HG03439 (cell line): ENCODE measurements around the gene SLC23A3.

Source experiments
- ATAC-seq: cut with Tn5 transposase; IDR thresholded peaks from one replicate; pipeline ENCODE4 v1.9.1; 2021; ENCODE audit warnings: mild to moderate bottlenecking, moderate library complexity; ENCODE audit not compliant: unreplicated experiment

Gene SLC23A3, protein sequence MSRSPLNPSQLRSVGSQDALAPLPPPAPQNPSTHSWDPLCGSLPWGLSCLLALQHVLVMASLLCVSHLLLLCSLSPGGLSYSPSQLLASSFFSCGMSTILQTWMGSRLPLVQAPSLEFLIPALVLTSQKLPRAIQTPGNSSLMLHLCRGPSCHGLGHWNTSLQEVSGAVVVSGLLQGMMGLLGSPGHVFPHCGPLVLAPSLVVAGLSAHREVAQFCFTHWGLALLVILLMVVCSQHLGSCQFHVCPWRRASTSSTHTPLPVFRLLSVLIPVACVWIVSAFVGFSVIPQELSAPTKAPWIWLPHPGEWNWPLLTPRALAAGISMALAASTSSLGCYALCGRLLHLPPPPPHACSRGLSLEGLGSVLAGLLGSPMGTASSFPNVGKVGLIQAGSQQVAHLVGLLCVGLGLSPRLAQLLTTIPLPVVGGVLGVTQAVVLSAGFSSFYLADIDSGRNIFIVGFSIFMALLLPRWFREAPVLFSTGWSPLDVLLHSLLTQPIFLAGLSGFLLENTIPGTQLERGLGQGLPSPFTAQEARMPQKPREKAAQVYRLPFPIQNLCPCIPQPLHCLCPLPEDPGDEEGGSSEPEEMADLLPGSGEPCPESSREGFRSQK

DNA sequence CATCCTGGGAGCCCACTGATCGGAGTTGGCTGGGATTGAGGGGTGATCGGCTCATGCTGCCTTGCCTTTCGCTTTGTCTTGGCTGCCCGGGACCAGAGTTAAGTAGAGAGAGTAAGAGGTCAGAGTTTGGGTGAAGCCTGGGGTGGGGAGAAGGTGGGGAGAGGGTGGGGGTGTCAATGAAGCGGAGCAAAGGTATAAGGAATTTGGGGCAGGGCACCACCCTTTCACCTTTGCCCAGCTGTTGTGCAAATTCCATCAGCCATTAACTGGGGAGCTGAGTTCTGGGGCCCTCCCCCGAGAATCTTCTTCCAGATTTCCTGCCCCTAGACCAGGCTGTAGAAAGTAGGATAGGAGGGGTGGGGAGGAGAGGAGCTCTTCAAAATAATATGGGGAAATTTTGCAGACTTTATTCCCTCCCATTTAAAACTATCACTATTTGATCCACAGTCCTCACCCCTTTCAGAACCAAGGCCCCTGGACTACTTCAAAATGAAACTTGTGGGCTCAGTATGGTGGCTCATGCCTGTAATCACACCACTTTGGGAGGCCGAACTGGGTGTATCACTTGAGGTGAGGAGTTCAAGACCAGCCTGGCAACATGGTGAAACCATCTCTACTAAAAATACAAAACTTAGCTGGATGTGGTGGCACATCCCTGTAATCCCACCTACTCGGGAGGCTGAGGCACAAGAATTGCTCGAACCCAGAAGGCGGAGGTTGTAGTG lies at the start of gene SLC23A3:
Gene SLC23A3 (minus strand): TSS at position 100 of the 725 bp plus-strand sequence. CDS start 45 bp downstream, at position 55.
- no peak for ATAC-seq

DNA sequence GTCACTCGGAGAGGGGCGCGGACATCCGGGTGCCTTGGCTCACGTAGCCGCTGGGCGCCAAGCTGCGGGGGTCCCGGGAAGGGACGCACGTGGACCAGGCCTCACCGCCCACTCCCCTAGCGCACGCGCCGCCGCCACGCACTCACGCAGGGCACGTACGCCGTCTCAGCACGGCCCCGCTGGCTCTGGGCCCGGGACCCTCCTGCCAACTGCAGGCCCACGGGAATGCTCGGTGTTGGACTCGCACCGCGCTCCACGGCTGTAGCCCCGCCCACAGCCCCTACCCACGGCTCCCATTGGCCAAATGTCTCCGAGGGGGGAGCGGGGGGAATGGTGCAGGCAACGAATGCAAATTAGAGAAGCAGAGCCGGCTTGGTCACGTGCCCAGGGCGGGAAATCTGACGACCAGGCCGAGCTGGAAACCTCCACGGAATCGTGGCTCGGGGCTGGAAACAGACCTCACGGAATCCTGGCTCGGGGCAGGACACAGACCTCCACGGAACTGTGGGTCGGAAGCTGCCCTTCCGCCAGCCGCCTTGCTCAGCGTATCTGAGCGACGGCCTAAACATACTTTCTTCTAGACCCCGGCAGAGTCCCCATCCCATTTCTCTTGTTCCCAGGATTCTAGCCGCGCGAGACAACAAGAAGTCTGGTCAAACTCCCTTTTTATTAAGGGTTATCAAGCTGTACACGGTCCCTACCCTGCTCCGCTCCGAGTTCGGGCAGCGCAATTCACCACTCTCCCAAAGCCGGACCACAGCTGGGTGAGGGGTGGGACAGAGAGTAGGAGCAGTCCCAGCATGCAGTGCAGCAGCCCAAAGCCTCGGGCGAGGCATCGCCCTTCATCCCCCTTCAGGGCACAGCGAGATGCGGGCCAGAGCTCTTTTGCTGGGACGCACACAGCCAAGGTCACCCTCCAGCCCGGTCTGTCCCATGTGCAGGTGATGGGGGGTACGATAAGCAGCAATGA lies 49.2 kb upstream of the SLC23A3 start, which contains the start of gene ABCB6:
Gene ABCB6 (minus strand): TSS at position 227 of the 970 bp plus-strand sequence. CDS start 285 bp downstream, outside the sequence.
- ATAC-seq: peak; percentile 67

DNA sequence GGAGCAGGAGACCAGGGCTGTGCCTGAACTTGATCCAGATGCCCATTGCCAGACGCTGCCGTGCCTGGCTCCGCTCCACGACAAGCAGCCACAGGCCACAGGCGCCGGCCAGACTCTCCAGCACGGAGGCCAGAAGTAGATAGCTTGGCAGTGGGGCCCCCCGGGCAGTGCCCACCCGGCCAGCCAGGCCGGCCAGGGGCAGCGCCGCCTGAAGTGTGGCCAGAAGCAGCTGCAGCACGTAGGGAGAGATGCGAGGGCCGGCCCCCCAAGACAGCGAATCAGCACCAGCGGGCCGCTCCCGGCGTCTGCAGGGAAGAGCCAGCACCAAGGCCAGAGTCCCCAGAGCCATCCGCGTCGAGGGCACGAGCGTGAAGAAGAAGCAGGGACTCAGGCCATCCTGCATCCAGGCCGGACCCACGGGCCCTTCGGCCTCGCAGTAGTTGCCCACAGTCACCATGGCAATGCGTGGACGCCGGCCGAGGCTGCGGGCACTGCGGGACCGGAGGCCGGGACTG lies 48.4 kb upstream of the SLC23A3 start:
- ATAC-seq: peak; percentile 18

DNA sequence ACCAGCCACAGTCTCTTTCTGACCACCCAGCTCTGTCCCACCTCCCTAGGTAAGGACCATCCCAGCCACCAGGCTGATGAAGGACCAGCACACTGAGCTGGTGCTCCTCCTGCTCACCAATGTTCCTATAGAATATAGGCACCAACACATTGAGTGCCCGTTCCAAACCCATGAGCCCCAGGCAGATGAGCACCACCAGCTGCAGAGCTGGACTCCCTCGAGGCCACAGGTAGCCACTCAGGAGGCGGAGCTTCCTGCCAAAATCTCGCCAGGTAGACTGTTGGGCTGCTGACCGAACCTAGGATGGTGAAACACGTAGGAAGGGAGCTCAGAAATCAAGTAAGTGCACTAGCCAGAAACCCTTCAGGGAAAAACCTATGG lies 46.7 kb upstream of the SLC23A3 start:
- ATAC-seq: no peak

DNA sequence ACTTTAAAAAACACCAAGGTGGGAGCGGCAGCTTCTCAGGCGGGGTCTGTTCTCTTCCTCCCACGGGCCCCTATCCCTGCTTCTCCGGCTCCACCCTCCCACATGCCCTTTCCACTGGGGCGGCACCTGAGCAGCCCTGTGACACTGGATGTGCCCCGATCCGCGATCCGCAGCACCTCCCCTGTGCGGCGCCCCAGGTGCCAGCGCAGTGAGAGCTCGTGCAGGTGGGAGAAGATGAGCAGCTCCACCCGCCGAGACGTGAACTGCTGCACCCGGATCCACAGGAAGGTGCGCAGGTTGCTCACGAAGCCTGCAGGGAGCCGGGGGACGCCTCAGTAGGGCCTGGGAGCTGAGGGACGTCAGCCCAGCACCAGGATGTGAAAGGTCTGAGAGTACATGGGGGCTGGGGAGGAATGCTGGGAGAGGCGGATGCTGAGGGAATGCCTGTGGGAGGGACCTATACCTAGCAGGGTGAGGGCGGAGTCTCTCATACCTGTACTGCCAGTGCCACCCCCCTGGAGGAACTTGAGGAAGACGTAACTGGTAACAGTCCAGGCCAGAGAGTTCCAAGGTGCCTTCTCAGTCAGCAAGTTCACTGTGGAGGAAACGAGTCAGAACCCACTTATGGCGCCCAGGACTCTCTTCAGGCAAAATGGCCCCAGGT lies 46.2 kb upstream of the SLC23A3 start:
- ATAC-seq: no peak

DNA sequence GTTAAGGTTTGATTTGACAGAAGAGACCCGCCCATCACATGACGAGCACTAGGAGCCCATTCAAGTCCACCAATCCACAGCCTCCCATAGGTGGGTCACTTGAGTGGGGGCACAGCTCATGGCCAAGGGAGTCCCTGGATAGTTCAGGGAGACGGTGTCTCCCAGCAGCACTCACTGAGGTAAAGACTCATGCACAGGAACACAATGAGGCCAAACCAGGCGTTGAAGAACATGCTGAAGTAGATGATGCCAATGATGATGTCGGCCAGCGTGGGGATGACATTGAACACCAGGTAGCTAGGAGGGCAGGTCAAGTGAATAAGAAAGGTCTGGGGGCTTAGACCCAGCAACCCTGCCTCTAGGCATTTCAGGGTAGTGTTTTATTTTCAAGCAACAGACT lies 45.0 kb upstream of the SLC23A3 start:
- no peak for ATAC-seq

DNA sequence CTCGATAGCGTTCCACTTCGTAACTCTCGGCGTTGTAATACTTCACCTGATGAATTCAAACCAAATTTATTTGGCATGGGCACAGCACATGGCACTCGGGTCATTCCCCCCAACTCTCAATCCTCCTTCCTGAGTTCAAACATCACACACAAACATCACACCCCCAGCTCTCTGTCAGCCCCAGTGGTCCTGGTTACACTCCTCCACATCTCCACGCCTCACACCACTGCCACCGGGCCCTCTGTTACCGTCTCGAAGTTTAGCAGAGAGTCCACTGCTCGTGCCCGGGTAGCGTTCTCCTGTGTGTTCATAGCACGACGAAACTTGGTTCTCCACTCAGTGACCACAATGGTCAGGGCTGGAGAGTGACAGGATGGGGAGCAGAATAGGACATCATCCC lies 44.3 kb upstream of the SLC23A3 start:
- no peak for ATAC-seq

DNA sequence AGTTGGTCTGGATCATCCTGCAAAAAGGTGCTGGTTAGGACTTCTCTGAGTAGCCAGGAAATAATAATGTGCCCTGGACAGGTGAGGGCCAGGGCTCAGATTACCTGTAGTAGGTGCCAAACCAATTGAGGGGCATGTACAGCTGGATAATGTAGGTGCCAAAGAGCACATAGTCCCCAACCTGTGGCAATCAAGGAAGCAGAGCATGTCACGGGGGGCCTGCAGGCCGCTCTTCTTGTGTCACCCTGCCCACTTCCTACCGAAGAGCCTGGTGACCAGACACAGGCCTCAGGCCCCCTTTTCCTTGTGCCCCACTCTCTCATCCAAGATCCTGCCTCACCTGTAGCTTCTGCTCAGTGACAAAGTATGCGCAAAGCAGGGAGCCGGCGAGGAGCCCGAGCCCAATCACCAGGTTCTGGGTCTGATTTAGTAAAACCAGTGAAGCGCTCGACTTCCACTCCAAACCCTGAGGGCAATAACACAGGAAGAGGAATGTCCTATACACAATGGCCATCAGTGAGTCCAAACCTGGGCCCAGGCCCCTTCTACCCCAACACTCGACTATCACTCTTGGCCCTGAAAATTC lies 43.8 kb upstream of the SLC23A3 start:
- no peak for ATAC-seq

DNA sequence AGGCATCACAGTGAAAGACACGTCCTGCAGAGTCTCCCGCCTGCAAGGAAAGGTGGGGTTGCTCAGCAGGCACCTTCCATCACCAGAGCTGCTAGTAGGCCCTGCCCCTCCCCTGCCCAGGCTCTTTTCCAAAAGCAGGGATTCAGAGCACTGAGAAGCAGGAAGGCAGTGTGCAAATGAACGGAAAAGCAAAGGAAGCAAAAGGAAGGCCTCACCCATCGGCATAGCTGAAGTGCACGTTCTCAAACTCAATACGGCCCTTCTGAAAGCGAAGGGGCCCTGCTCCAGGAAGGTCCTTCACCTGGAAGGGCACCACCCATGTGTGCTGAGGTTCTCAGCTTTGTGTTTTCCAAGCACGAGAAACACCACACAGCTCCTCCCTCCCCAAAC lies 43.2 kb upstream of the SLC23A3 start:
- no peak for ATAC-seq

DNA sequence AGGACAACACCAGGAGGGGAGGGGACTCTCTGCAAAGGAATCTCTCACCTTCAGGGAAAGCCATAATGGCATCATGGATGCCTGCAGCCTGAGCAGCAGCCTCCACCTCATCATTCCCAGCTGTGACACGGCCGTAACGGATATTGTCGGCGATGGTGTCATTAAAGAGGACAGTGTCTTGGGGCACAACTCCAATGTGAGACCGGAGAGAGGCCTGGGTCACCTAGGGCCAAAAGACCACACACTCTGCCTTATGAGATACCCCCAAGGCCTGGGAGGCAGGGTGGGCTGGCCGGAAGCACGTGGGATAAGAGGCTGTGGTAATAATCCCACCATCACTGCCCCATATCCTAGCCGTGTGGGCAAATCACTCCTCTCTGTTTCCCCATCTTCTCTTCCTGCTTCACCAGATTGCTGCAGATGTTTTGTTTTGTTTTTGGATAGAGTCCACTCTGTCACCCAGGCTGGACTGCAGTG lies 41.1 kb upstream of the SLC23A3 start:
- ATAC-seq: no peak

DNA sequence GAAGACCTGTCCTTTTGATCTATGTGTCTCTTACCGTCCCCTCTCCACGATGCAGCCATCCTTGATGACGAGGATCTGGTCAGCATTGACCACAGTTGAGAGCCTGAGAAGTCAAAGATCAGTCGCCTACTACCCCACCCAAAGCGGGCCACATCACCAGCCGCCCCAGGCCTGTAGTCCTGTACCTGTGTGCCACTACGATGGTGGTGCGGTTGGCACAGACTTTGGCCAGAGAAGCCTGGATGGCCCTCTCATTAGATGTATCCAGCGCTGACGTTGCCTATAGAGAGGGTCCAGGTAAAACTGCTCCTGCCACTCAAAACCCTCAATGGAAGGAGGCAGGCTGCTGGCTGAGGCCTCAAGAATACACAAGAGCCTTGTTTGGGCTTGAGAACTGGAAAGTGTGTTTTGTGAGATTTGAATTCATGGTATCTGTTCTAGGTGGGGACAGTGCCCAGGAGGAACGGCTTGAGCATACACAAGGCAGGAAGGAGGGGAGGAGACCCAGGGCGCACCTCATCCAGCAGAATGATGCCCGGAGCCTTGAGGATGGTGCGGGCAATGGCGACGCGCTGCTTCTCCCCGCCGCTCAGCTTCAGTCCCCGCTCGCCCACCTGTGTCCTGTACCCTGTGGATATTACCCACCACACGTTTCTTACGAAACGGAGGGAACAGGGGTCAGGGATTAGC lies 40.5 kb upstream of the SLC23A3 start:
- ATAC-seq: no peak

DNA sequence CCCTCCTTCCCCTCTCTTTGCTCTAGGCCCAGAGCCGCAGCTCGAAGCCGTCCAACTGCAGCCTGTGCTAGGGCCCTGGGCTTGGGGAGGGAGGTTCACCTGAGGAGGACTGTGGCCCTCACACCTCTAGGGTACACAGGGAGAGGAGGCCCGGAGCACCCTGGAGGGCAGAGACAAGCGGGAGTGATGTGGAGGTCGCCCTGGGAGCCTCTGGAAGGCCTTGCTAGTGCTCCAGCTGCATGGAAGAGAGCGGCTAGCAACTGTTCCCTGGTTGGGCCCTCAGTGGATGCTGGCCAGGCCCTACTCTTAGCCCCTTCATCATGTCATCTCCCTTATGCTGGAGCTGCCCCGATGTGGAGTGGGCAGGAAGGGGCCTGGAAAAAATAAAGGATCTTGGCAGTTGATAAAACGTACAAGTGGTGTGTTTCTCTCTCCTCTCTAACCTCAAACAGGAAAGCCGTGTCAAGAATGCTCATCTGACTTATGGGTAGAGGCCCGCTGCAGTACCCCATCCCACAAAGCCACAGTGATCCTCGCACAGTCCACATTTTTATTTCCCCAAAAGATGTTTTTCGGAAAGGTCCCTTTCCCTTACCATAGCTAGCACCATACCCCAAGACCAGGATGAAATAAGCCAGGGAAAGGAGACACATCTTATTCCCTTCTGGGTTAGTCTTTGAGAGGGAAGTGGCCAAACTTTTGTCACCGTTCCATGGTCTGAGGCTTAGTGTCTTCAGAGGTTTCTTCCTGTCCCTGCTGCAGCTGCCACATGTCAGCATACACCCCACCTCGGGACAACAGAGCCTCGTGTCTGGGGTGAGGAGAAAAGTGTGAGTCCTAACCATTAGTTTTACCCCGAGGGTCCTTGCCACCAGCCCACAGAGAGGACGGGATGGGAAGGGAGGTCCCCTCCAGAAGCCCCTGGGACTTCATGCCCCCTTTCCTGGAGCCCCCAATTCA lies 39.7 kb upstream of the SLC23A3 start:
- no peak for ATAC-seq

DNA sequence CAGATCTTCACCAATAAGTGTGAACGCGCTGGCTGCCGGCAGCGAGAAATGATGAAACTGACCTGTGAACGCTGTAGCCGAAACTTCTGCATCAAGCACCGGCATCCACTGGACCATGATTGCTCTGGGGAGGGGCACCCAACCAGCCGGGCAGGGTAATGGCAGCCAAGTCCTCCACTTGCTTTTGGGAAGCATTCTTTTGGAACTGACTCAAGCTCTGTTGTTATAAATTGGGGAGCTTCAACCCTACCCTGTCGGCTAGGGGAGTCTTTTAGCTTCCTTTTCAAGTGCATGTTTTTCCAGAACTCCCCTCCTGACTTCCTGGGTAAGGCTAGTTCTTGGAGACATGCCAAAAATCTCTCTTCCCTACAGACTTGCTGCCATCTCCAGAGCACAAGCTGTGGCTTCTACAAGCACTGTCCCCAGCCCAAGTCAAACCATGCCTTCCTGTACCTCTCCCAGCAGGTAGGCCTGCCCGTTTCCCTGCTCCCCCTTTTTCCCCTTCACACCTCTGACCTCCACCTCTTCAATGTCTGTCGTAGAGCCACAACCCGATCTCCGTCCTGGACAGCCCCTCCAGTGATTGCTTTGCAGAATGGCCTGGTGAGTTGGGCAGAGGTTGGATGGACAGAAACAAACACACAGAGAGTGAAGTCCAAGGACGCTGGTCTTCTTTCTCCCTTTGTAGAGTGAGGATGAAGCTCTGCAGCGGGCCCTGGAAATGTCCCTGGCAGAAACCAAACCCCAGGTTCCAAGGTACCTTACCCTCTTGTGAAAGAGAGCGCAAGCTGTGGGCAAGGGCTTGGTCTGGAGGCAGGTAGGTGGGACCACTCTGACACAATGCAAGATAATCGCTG lies 38.3 kb upstream of the SLC23A3 start:
- no peak for ATAC-seq

DNA sequence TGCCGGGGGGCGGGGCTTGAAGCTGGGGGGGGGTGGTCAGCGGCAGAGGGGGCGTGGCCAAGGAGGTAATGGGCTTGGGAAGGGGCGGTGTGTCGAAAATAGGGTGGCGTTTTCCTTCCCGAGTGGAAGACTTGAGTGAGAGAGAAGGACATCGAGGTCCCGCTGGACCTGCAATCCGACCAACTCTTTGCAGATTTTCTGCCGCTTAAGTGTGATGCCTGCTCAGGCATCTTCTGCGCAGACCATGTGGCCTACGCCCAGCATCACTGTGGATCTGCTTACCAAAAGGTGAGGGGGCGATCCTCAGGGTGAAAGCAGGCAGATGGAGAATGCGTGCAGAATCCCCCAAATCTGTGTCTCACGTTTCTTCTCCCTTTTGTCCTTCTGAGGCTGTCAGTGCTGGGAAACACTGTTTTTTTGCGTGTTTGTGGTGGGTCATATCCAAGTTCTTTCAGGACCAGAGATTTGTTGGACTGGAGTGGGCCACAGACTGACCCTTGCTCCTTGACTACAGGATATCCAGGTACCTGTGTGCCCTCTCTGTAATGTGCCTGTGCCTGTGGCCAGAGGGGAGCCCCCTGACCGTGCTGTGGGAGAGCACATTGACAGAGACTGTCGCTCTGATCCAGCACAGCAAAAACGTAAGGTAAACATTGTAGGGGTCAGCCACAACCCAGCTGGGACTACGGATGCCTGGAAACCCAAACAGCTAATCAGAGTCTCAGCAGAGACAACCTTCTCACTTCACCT lies 37.5 kb upstream of the SLC23A3 start:
- ATAC-seq: no peak

DNA sequence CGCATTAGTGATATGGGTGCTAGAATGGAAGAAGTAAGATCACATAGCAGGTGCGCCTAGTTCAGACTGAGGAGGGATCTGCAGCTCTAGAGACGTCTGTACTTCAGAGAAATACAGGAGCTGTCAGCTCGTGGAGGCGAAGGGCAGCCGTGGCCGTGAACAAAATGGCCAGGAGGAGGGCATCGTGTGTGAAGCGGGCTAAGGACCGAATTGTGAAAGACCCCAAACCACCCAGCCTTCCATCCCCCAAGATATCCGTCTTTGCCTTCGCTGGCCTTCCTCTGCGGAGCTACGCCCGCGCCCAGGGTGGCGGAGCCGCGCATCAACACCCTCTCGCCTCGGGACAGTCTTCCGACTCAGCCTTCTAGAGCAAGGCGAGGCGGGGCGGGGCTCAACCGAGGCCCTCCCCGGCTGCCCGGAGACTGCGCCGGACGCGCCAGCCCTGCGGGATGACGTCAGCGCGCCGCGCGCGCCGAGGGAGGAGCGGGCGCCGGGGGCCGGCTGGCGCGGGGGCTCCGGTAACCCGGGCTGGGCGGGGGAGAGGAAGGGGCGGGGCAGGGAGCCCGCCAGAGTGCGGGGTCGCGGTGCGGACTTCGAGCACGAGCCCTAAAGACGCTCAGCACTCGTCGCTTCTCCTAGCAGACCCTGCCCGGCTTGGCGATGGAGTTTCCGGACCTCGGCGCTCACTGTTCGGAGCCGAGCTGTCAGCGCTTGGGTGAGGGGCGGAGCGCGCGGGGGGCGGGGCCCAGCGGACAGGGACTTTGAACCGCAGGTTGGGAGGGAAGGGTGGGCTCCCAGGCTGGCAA lies 36.7 kb upstream of the SLC23A3 start, which contains the start of gene ZFAND2B:
Gene ZFAND2B (plus strand): TSS at position 455 of the 806 bp plus-strand sequence. CDS start 206 bp downstream, at position 661.
- ATAC-seq: peak; percentile 96
